Uterus (tissue), 4 donors: Measurements from ENCODE around the gene CCDC102B. TPM values are rescaled to one million over a fixed set of nuclear protein-coding genes. Genes with fewer than 3 reads are reported as not detected.

ENCODE experiments used
- DNase-seq, 2 donors: peaks; one replicate each; pipeline ENCODE4 v3.0.0-alpha.2; 2019 to 2020
- H3K27ac ChIP-seq, 2 donors: fragments of 200-600 bp; sonication (generic); 1 replicate in 1 of 2; 2 replicates in 1 of 2; pipeline ENCODE4 v1.5.1; 2016 to 2018
- H3K27me3 ChIP-seq, 2 donors: fragments of 200-600 bp; sonication (generic); one replicate each; pipeline ENCODE4 v1.5.1; 2018 to 2019; ENCODE audit warnings: control low read depth in 1 of 2
- H3K36me3 ChIP-seq, 2 donors: fragments of 200-600 bp; sonication (generic); one replicate each; pipeline ENCODE4 v1.5.1; 2019; ENCODE audit warnings: control low read depth in 1 of 2
- H3K4me1 ChIP-seq, 2 donors: fragments of 200-600 bp; sonication (generic); one replicate each; pipeline ENCODE4 v1.5.1; 2018 to 2019; ENCODE audit warnings: control low read depth in 1 of 2
- H3K4me3 ChIP-seq, 2 donors: fragments of 200-600 bp; sonication (generic); 1 replicate in 1 of 2; 2 replicates in 1 of 2; pipeline ENCODE4 v1.5.1; 2018 to 2019; ENCODE audit warnings: mild to moderate bottlenecking in 1 of 2
- H3K9me3 ChIP-seq, 2 donors: fragments of 200-600 bp; sonication (generic); one replicate each; pipeline ENCODE4 v1.5.1; 2019; ENCODE audit warnings: control low read depth in 1 of 2
- CTCF ChIP-seq, 4 experiments: fragments of 200-600 bp in 2 of 4; fragments of 450-650 bp in 2 of 4; sonication (generic) in 2 of 4; IDR thresholded peaks; one replicate each; pipeline ENCODE4 v1.5.1; 2016 to 2019; ENCODE audit warnings: antibody characterized with exemption in 4 of 4, mild to moderate bottlenecking in 2 of 4, moderate library complexity in 1 of 4
- POLR2A ChIP-seq, 2 donors: fragments of 450-650 bp; IDR thresholded peaks; one replicate each; pipeline ENCODE4 v1.6.1; 2016; ENCODE audit warnings: antibody characterized with exemption in 2 of 2, mild to moderate bottlenecking in 1 of 2, moderate library complexity in 1 of 2
- intact Hi-C: fragments of 100-400 bp; cut with DNase I; formaldehyde crosslinking; loops from one replicate; pipeline ENCODE4 v1.15.1; 2023; ENCODE audit warnings: low total_unique reads
- total RNA-seq, 4 donors: library from RNA; depleted of rRNA in 3 of 4; stranded (reverse); fragments of >200 nt in 3 of 4; gene quantifications; one replicate each; pipeline versions ENCODE4 v1.1.0 to v1.2.4, GENCODE V29; 2014 to 2023
- donor health status: DM: yes; HTN: yes; CAD: no.

CCDC102B gene
- total RNA-seq, 4 donors from 2014 or later: 0.77 to 39.7 (median 3.2) TPM; not detected in 1

- Histone ChIP-seq H3K9me3 (no peaks in the 10 kb centered on the region), H3K4me3 (no peak overlapping the region), H3K4me1 (no peaks in the 10 kb centered on the region), H3K36me3 (no peaks in the 10 kb centered on the region), H3K27me3 (no peaks in the 10 kb centered on the region), H3K27ac (no peak overlapping the region)
- intact Hi-C loops: no loop called here
- TF ChIP-seq CTCF (IDR thresholded peaks at IDR 0.05) (no peak), POLR2A (IDR thresholded peaks at IDR 0.05) (no peak)
- DNase-seq: no peak
Observed at GRCh38 chr18:68956650-68957049, 158.8 kb downstream of the CCDC102B start.

- no peak overlapping the region for H3K27ac ChIP-seq
- no peaks in the 10 kb centered on the region for H3K9me3 ChIP-seq
- no peaks in the 10 kb centered on the region for H3K4me1 ChIP-seq
- intact Hi-C loops: no loop called here
- DNase-seq: no peak
- TF ChIP-seq POLR2A (IDR thresholded peaks at IDR 0.05): no peak
- TF ChIP-seq CTCF (IDR thresholded peaks at IDR 0.05): no peak
- H3K27me3 ChIP-seq: no peaks in the 10 kb centered on the region
- no peak overlapping the region for H3K4me3 ChIP-seq
- no peaks in the 10 kb centered on the region for H3K36me3 ChIP-seq
Observed at GRCh38 chr18:68960355-68960754, 162.5 kb downstream of the CCDC102B start.

GRCh38 chr18:68962623-68963022, 164.7 kb downstream of the CCDC102B start:
- intact Hi-C loops: no loop called here
- no peaks in the 10 kb centered on the region for H3K27me3 ChIP-seq
- no peaks in the 10 kb centered on the region for H3K4me1 ChIP-seq
- TF ChIP-seq POLR2A (IDR thresholded peaks at IDR 0.05) (no peak), CTCF (IDR thresholded peaks at IDR 0.05) (no peak)
- no peaks in the 10 kb centered on the region for H3K9me3 ChIP-seq
- H3K36me3 ChIP-seq: no peaks in the 10 kb centered on the region
- DNase-seq: no peak
- no peak overlapping the region for H3K27ac ChIP-seq
- no peak overlapping the region for H3K4me3 ChIP-seq

- TF ChIP-seq POLR2A (IDR thresholded peaks at IDR 0.05) (no peak), CTCF (IDR thresholded peaks at IDR 0.05) (no peak)
- no peaks in the 10 kb centered on the region for H3K36me3 ChIP-seq
- intact Hi-C loops: no loop called here
- no peaks in the 10 kb centered on the region for H3K4me1 ChIP-seq
- no peaks in the 10 kb centered on the region for H3K27me3 ChIP-seq
- no peak overlapping the region for H3K27ac ChIP-seq
- H3K4me3 ChIP-seq: no peak overlapping the region
- H3K9me3 ChIP-seq: no peaks in the 10 kb centered on the region
- DNase-seq: no peak
Observed at GRCh38 chr18:68965817-68966216, 167.9 kb downstream of the CCDC102B start.

- Histone ChIP-seq H3K4me1 (no peaks in the 10 kb centered on the region), H3K9me3 (no peaks in the 10 kb centered on the region), H3K27me3 (no peaks in the 10 kb centered on the region), H3K36me3 (no peaks in the 10 kb centered on the region), H3K4me3 (no peak overlapping the region), H3K27ac (no peak overlapping the region)
- TF ChIP-seq POLR2A (IDR thresholded peaks at IDR 0.05) (no peak), CTCF (IDR thresholded peaks at IDR 0.05) (no peak)
- DNase-seq: no peak
- intact Hi-C loops: no loop called here
Observed at GRCh38 chr18:68969027-68969426, 171.1 kb downstream of the CCDC102B start.
